Measurements from ENCODE around the gene CNTNAP2. TPM values are rescaled to one million over a fixed set of nuclear protein-coding genes. Genes with fewer than 3 reads are reported as not detected.

Gene CNTNAP2
- total and polyA plus RNA-seq, 2 of the 8 experiments (the other 6 are each of a cell fraction or from before 2014, with no cell fraction given): 27.9 to 71.0 TPM

DNA sequence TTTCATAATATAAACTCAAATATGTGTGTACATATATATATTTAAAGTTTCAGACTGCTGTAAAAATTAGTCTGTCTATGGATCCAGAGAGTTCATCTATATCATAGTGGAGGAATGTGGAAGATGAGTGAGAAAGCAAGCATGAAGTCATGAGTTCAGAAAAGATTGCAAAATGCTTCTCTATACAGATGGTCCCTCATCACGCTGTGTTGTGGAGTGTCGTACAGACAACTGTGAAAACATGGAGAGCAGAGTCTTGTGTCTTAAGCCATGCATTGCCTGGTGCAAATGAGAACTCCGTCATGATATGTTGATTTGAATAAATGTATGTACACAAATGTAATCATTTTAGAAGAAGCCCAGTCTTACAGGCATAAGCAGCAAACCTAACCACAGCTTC is 316.9 kb downstream of the CNTNAP2 start:
- Histone ChIP-seq H2BK20ac (ENCODE audit: low read length) (no peak overlapping the region), H2BK120ac (replicated peaks; ENCODE audit: low read depth, low read length) (no peak overlapping the region), H4K20me1 (replicated peaks in 1 of 2; ENCODE audit: control insufficient read depth in 1 of 2, insufficient read depth in 2 of 2, low read length in 2 of 2) (no peaks in the 10 kb centered on the region), H2AFZ (ENCODE audit: low read length) (no peak overlapping the region), H2BK5ac (ENCODE audit: low read depth, low read length) (no peak overlapping the region), H2BK15ac (ENCODE audit: low read length) (no peak overlapping the region), H2BK12ac (ENCODE audit: low read depth, low read length) (no peak overlapping the region), H3K4me1 (replicated peaks in 1 of 4; ENCODE audit: control insufficient read depth in 3 of 4, insufficient read depth in 4 of 4, low read length in 3 of 4) (peaks cover 0 to 3% (median 0%) of the 10 kb centered on the region in 4 experiments; a peak in 1 of 7 replicates), H3K27ac (ENCODE audit: low read depth, low read length) (no peak overlapping the region), H4K8ac (ENCODE audit: extremely low read depth, insufficient read depth, low read length) (no peak overlapping the region), H3K27me3 (replicated peaks in 1 of 4; ENCODE audit: control insufficient read depth in 3 of 4, extremely low read depth in 1 of 4, insufficient read depth in 3 of 4, low read length in 3 of 4) (no peaks in the 10 kb centered on the region), H2AK5ac (ENCODE audit: low read depth, low read length) (no peak overlapping the region), H3K4me3 (ENCODE audit: extremely low read depth in 1 of 4, insufficient read depth in 2 of 4, low read depth in 3 of 4, low read length in 4 of 4) (no peak overlapping the region), H3K23me2 (ENCODE audit: low read depth, low read length) (no peaks in the 10 kb centered on the region), H3K36me3 (ENCODE audit: control insufficient read depth in 2 of 4, insufficient read depth in 4 of 4, low read length in 3 of 4) (no peaks in the 10 kb centered on the region), H4K91ac (replicated peaks; ENCODE audit: insufficient read length, low read length) (no peak overlapping the region), H3K23ac (ENCODE audit: insufficient read length) (no peak overlapping the region), H3K4me2 (ENCODE audit: insufficient read depth in 1 of 2, low read depth in 2 of 2, low read length in 2 of 2) (no peak overlapping the region), H3K79me2 (ENCODE audit: control insufficient read depth in 1 of 2, insufficient read depth in 2 of 2, low read length in 2 of 2) (no peaks in the 10 kb centered on the region), H3K18ac (ENCODE audit: extremely low read depth, low read length) (no peak overlapping the region), H4K5ac (ENCODE audit: insufficient read length, low read depth, low read length) (no peak overlapping the region), H3K4ac (replicated peaks; ENCODE audit: insufficient read length, low read depth, low read length) (no peak overlapping the region), H3K79me1 (ENCODE audit: low read depth, low read length) (no peaks in the 10 kb centered on the region), H3K9me3 (ENCODE audit: insufficient read depth in 2 of 2, low read depth in 1 of 2, low read length in 1 of 2) (no peaks in the 10 kb centered on the region), H3K14ac (ENCODE audit: insufficient read length) (no peak overlapping the region), H3K56ac (replicated peaks; ENCODE audit: insufficient read length, low read depth, low read length) (no peak overlapping the region), H3K9ac (replicated peaks in 1 of 4; ENCODE audit: extremely low read depth in 1 of 4, low read depth in 3 of 4, low read length in 3 of 4) (no peak overlapping the region)
- FAIRE-seq: no peak
- POLR2A ChIA-PET (ENCODE audit: partially characterized antibody): no interaction called here
- CTCF ChIA-PET (ENCODE audit: partially characterized antibody): interaction anchor here (1.1 kb wide), 1 partner anchor 10 kb away, joined by 4 read pairs; no protein-coding TSS in a partner anchor
- no peak for DNase-seq (ENCODE audit: low read depth in 1 of 2, low spot score in 2 of 2)
- TF ChIP-seq GTF2F1 (IDR thresholded peaks at IDR 0.05; ENCODE audit: borderline replicate concordance, low read depth, low read length) (no peak), EGR1 (IDR thresholded peaks at IDR 0.05; ENCODE audit: borderline replicate concordance, low read depth, low read length) (no peak), SP2 (IDR thresholded peaks at IDR 0.05; ENCODE audit: low read length) (no peak), SIX5 (IDR thresholded peaks at IDR 0.05; ENCODE audit: low read depth, low read length) (no peak), CBX8 (IDR thresholded peaks at IDR 0.05; ENCODE audit: borderline replicate concordance, low read depth, low read length) (no peak), CHD1 (IDR thresholded peaks at IDR 0.05; ENCODE audit: low read depth, low read length) (no peak), TBP (IDR thresholded peaks at IDR 0.05; ENCODE audit: low read depth, low read length) (no peak), SP1 (IDR thresholded peaks at IDR 0.05; ENCODE audit: low read depth, low read length) (no peak), CTBP2 (IDR thresholded peaks at IDR 0.05; ENCODE audit: borderline replicate concordance, insufficient read depth, insufficient read length, low read length) (no peak), HDAC2 (IDR thresholded peaks at IDR 0.05; ENCODE audit: borderline replicate concordance in 1 of 2, low read depth in 2 of 2, low read length in 2 of 2) (no peak)
- TF ChIP-seq, protein P1, sequence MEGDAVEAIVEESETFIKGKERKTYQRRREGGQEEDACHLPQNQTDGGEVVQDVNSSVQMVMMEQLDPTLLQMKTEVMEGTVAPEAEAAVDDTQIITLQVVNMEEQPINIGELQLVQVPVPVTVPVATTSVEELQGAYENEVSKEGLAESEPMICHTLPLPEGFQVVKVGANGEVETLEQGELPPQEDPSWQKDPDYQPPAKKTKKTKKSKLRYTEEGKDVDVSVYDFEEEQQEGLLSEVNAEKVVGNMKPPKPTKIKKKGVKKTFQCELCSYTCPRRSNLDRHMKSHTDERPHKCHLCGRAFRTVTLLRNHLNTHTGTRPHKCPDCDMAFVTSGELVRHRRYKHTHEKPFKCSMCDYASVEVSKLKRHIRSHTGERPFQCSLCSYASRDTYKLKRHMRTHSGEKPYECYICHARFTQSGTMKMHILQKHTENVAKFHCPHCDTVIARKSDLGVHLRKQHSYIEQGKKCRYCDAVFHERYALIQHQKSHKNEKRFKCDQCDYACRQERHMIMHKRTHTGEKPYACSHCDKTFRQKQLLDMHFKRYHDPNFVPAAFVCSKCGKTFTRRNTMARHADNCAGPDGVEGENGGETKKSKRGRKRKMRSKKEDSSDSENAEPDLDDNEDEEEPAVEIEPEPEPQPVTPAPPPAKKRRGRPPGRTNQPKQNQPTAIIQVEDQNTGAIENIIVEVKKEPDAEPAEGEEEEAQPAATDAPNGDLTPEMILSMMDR (IDR thresholded peaks at IDR 0.05; ENCODE audit: control extremely low read depth in 1 of 3, insufficient read depth in 1 of 3, low read depth in 1 of 3, low read length in 3 of 3): no peak
- 91% methylated on average over 3 of the region's 3 CpGs; no CpG with 5 or more reads in 1 of the 2 experiments for WGBS, 2 experiments (ENCODE audit: extremely low coverage in 1 of 2, insufficient coverage in 1 of 2, insufficient read length in 1 of 2, insufficient replicate concordance in 2 of 2, low coverage in 1 of 2, low lambda C conversion rate in 2 of 2, missing lambda C conversion rate in 1 of 2)
